Osteocyte (in vitro differentiated cells): ENCODE data around the gene LKAAEAR1. TPM values are rescaled to one million over a fixed set of nuclear protein-coding genes. Genes with fewer than 3 reads are reported as not detected.

ENCODE experiments used
- DNase-seq: peaks from one replicate; pipeline ENCODE4 v3.0.0; 2021; ENCODE audit warnings: mixed read lengths; ENCODE audit not compliant: unreplicated experiment; ENCODE audit errors: extremely low spot score
- H3K27ac Mint-ChIP-seq: one replicate; pipeline ENCODE4 v1.8.0; 2021; ENCODE audit warnings: mild to moderate bottlenecking, mixed read lengths; ENCODE audit not compliant: unreplicated experiment
- H3K27me3 Mint-ChIP-seq: one replicate; pipeline ENCODE4 v1.8.0; 2021; ENCODE audit warnings: mixed read lengths; ENCODE audit not compliant: unreplicated experiment
- H3K36me3 Mint-ChIP-seq: one replicate; pipeline ENCODE4 v1.8.0; 2021; ENCODE audit warnings: mixed read lengths; ENCODE audit not compliant: unreplicated experiment
- H3K4me1 Mint-ChIP-seq: one replicate; pipeline ENCODE4 v1.8.0; 2021; ENCODE audit warnings: mixed read lengths; ENCODE audit not compliant: unreplicated experiment
- H3K4me3 Mint-ChIP-seq: one replicate; pipeline ENCODE4 v1.8.0; 2021; ENCODE audit warnings: mild to moderate bottlenecking, moderate library complexity, mixed read lengths; ENCODE audit not compliant: unreplicated experiment
- H3K9me3 Mint-ChIP-seq: one replicate; pipeline ENCODE4 v1.8.0; 2021; ENCODE audit warnings: mixed read lengths; ENCODE audit not compliant: unreplicated experiment
- CTCF ChIP-seq: fragments of 200-600 bp; sonication (generic); IDR thresholded peaks from 2 replicates; pipeline ENCODE4 v1.5.0; 2021; ENCODE audit warnings: antibody characterized with exemption, mild to moderate bottlenecking, moderate library complexity
- total RNA-seq: library from RNA; stranded (reverse); gene quantifications from 2 replicates; pipeline ENCODE4 v1.2.1, GENCODE V29; 2021

Gene LKAAEAR1
- total RNA-seq, 1 donor from 2014 or later = not detected

GRCh38 chr20:64099086-64099786 lies 15.0 kb upstream of the LKAAEAR1 start:
- Mint-ChIP-seq H3K27ac (no peak overlapping the region), H3K4me1 (peaks cover 4% of the 10 kb centered on the region), H3K27me3 (peaks cover 29% of the 10 kb centered on the region), H3K36me3 (no peaks in the 10 kb centered on the region), H3K4me3 (no peak overlapping the region), H3K9me3 (no peaks in the 10 kb centered on the region)
- no peak for DNase-seq
- no peak for TF ChIP-seq CTCF

GRCh38 chr20:64098471-64099013 lies 14.3 kb upstream of the LKAAEAR1 start:
- H3K27ac Mint-ChIP-seq = no peak overlapping the region
- H3K9me3 Mint-ChIP-seq = no peaks in the 10 kb centered on the region
- no peak for TF ChIP-seq CTCF
- H3K27me3 Mint-ChIP-seq = peaks cover 23% of the 10 kb centered on the region
- H3K4me3 Mint-ChIP-seq = no peak overlapping the region
- peaks cover 4% of the 10 kb centered on the region for H3K4me1 Mint-ChIP-seq
- no peaks in the 10 kb centered on the region for H3K36me3 Mint-ChIP-seq
- no peak for DNase-seq

- Mint-ChIP-seq H3K27ac (no peak overlapping the region), H3K9me3 (no peaks in the 10 kb centered on the region), H3K36me3 (no peaks in the 10 kb centered on the region), H3K27me3 (peaks cover 13% of the 10 kb centered on the region), H3K4me1 (peaks cover 2% of the 10 kb centered on the region), H3K4me3 (no peak overlapping the region)
- no peak for TF ChIP-seq CTCF
- no peak for DNase-seq
These were observed 12.3 kb upstream of the LKAAEAR1 start for GRCh38 chr20:64096535-64096934.

GRCh38 chr20:64095927-64096326 lies 11.7 kb upstream of the LKAAEAR1 start:
- Mint-ChIP-seq H3K4me1 (no peaks in the 10 kb centered on the region), H3K9me3 (no peaks in the 10 kb centered on the region), H3K27ac (no peak overlapping the region), H3K36me3 (no peaks in the 10 kb centered on the region), H3K4me3 (no peak overlapping the region), H3K27me3 (peaks cover 7% of the 10 kb centered on the region)
- no peak for DNase-seq
- no peak for TF ChIP-seq CTCF

GRCh38 chr20:64095455-64095854 lies 11.3 kb upstream of the LKAAEAR1 start:
- no peak for TF ChIP-seq CTCF

More at GRCh38 chr20:64095455-64095854, 11.3 kb upstream of the LKAAEAR1 start:
- no peaks in the 10 kb centered on the region for H3K9me3 Mint-ChIP-seq
- H3K27me3 Mint-ChIP-seq = peaks cover 2% of the 10 kb centered on the region
- no peak overlapping the region for H3K27ac Mint-ChIP-seq
- H3K36me3 Mint-ChIP-seq = no peaks in the 10 kb centered on the region
- H3K4me1 Mint-ChIP-seq = no peaks in the 10 kb centered on the region
- DNase-seq = no peak
- H3K4me3 Mint-ChIP-seq = no peak overlapping the region
